ENCODE measurements around the gene CYP2E1.

GRCh38 chr10:133523631-133524203, 3.4 kb upstream of the CYP2E1 start:
- TF ChIP-seq POLR2A (IDR thresholded peaks at IDR 0.05): no peak
- TF ChIP-seq, protein P1, sequence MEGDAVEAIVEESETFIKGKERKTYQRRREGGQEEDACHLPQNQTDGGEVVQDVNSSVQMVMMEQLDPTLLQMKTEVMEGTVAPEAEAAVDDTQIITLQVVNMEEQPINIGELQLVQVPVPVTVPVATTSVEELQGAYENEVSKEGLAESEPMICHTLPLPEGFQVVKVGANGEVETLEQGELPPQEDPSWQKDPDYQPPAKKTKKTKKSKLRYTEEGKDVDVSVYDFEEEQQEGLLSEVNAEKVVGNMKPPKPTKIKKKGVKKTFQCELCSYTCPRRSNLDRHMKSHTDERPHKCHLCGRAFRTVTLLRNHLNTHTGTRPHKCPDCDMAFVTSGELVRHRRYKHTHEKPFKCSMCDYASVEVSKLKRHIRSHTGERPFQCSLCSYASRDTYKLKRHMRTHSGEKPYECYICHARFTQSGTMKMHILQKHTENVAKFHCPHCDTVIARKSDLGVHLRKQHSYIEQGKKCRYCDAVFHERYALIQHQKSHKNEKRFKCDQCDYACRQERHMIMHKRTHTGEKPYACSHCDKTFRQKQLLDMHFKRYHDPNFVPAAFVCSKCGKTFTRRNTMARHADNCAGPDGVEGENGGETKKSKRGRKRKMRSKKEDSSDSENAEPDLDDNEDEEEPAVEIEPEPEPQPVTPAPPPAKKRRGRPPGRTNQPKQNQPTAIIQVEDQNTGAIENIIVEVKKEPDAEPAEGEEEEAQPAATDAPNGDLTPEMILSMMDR (IDR thresholded peaks at IDR 0.05): no peak
